ENCODE data around the gene UBE2G1.

UBE2G1 gene

GRCh38 chr17:4309897-4310296 is 56.6 kb downstream of the UBE2G1 start:
- DNase-seq (ENCODE audit: extremely low read depth in 1 of 2, low read depth in 1 of 2): no peak

- DNase-seq (ENCODE audit: extremely low read depth in 1 of 2, low read depth in 1 of 2): no peak
These were observed 59.1 kb downstream of the UBE2G1 start for GRCh38 chr17:4307179-4307930.

DNA sequence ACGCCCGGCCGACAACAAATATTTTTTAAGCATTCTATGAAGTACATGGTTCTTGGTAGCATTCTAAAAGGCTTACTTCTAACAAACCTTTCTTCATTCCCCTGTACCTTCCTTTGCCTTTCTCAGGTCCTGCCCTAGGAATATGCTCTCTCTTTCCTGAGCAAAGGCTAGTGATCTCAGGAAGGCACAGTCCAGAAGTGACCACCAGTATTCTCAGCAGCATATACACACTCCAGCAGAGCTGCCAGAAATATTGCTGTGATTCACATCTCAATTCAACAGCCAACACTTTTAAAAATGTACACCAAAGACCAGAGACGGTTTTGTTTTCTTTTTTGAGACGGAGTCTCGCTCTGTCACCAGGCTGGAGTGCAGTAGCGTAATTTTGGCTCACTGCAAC is 61.3 kb downstream of the UBE2G1 start:
- DNase-seq (ENCODE audit: extremely low read depth in 1 of 2, low read depth in 1 of 2): no peak

GRCh38 chr17:4304417-4305027 is 62.0 kb downstream of the UBE2G1 start:
- peak in 1 of 2 donors; percentile 11 for DNase-seq (ENCODE audit: extremely low read depth in 1 of 2, low read depth in 1 of 2)

DNA sequence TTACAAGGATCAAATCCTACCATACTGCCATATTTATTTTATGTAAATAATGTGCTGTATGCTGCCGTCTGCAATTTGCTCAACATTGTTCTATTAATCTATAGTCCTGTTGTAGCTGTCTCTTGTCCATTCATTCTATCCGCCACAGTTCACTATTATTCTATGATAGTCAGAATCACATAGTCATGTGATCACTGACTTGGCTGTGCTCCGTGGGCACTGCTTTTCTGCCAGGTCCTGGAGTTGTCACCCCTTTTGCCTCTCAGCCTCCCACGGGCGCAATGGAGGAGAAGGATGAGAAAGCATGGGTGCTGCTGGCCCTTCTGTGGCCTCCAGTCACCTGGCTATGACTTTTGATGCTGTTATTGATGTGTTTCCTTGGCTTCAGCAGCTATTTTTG is 65.4 kb downstream of the UBE2G1 start:
- DNase-seq (ENCODE audit: extremely low read depth in 1 of 2, low read depth in 1 of 2): no peak

DNA sequence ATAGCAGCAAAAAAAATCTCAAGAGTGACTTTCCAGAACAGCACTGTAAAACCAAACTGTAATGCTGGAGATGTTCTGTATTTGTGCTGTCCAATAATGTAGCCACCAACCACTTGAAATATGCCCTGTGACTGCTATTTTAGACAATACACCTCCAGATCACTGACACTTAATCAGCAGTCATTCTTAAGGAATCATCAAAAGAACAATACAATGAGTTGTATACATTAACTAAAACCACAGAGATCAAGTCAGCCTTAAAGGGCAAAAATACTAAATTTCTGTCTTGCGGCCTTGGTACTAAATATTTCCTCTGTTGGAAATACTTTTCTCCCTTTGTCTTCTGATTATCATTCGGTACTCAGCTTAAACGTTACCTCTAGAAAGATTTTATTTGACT is 69.1 kb downstream of the UBE2G1 start:
- DNase-seq (ENCODE audit: extremely low read depth in 1 of 2, low read depth in 1 of 2): no peak

DNA sequence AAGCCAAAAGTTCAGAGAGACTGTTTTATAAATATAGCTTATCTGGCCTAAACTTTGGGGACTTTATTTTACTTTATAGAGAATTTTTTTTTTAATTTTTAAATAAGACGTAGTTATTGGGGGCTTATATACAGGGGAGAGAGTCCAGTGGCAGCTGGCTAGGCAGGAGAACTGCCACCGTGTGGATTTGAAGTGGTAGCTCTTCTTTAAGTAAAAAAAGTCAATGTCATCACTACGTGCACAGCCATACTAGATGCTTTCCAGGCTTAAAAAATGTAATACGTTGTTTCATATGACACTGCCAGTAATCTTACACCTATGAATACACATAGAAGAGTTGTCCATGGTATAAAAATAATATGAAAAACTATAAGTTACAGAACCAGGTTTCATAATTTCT is 70.8 kb downstream of the UBE2G1 start:
- DNase-seq (ENCODE audit: extremely low read depth in 1 of 2, low read depth in 1 of 2): no peak

- DNase-seq (ENCODE audit: extremely low read depth in 1 of 2, low read depth in 1 of 2): no peak
These were observed 72.9 kb downstream of the UBE2G1 start for GRCh38 chr17:4293572-4293971.

- DNase-seq (ENCODE audit: extremely low read depth in 1 of 2, low read depth in 1 of 2): no peak
These were observed 78.8 kb downstream of the UBE2G1 start for GRCh38 chr17:4287710-4288109.

DNA sequence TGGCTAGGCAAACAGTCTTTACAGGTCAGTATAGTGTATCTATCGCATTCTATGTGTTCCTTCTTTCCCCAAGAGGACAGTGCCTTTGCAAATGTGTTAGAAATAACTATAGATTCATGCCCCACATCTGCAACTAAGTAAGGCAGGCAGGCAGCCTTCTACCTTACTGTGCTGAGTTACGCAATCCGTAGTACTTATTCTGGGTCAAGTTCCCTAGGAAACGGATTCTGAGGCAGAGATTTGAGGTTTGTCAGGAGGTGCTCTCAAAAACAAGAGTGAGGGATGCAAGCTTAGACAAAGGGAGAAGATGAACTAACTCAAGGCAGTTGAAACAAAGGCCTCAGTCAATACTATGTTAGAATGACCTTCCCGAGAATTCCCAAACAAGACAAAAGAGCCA is 90.0 kb downstream of the UBE2G1 start:
- no peak for DNase-seq (ENCODE audit: extremely low read depth in 1 of 2, low read depth in 1 of 2)

DNA sequence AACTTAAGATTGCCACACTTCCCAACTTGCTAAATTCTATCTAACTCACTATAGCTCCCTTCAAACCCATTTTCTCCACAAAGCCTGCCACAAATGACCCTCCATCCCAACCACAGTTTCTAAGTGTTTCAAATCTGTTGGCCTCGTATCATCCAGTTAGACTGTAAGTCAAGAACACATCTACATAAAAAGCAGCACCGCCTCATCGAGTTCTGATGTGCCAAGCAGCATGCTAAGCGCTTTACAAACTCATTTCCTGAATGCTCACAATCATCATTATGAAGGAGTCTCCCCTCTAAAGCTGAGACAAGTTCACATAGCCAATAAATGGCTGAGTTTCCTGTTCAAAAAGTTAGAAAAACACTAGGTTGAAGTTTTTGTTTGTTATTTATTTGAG is 93.5 kb downstream of the UBE2G1 start:
- DNase-seq (ENCODE audit: extremely low read depth in 1 of 2, low read depth in 1 of 2): no peak

GRCh38 chr17:4272213-4272971 is 94.1 kb downstream of the UBE2G1 start:
- DNase-seq (ENCODE audit: extremely low read depth in 1 of 2, low read depth in 1 of 2): no peak

GRCh38 chr17:4270736-4271135 is 95.7 kb downstream of the UBE2G1 start:
- DNase-seq (ENCODE audit: extremely low read depth in 1 of 2, low read depth in 1 of 2): no peak

DNA sequence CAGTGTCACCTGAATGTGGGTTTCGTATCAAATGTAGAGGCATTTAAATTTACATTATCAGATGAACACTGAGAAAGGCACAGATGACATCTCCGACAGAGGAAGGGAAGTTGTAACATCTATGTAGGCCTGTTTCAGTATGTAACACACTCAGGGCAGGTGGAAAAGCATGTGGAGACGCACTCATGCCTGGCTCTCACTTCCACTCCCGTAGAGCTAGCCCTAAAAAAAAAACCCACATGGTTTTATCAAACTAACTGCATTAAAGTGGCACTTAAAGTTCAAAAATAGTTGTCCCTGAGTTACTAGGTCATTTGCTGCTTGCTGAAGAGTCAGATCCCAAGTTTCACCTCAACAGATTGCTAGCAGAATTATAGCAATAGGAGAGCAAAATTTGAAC is 96.6 kb downstream of the UBE2G1 start:
- no peak for DNase-seq (ENCODE audit: extremely low read depth in 1 of 2, low read depth in 1 of 2)

DNA sequence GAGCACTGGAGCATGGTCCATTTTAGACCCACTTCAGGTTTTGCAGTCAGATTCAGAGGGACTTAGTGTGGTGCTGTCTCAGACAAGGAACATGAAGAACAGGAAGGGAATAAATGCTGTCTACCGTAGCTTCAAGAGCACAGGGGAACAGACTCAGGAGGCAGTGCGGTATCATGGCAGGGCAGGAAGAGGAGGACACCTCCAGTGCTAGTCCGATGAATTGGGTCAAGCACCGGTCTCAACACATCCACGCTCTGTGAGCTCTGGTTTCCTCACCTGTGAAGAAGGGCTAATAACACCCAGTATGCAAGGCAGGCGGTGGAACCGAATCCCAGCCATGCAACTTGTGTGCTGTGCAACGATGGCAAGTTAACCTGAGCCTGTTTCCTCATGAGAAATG is 99.1 kb downstream of the UBE2G1 start:
- DNase-seq (ENCODE audit: extremely low read depth in 1 of 2, low read depth in 1 of 2): no peak

- DNase-seq (ENCODE audit: extremely low read depth in 1 of 2, low read depth in 1 of 2): no peak
These were observed 99.9 kb downstream of the UBE2G1 start for GRCh38 chr17:4266550-4266949.

DNA sequence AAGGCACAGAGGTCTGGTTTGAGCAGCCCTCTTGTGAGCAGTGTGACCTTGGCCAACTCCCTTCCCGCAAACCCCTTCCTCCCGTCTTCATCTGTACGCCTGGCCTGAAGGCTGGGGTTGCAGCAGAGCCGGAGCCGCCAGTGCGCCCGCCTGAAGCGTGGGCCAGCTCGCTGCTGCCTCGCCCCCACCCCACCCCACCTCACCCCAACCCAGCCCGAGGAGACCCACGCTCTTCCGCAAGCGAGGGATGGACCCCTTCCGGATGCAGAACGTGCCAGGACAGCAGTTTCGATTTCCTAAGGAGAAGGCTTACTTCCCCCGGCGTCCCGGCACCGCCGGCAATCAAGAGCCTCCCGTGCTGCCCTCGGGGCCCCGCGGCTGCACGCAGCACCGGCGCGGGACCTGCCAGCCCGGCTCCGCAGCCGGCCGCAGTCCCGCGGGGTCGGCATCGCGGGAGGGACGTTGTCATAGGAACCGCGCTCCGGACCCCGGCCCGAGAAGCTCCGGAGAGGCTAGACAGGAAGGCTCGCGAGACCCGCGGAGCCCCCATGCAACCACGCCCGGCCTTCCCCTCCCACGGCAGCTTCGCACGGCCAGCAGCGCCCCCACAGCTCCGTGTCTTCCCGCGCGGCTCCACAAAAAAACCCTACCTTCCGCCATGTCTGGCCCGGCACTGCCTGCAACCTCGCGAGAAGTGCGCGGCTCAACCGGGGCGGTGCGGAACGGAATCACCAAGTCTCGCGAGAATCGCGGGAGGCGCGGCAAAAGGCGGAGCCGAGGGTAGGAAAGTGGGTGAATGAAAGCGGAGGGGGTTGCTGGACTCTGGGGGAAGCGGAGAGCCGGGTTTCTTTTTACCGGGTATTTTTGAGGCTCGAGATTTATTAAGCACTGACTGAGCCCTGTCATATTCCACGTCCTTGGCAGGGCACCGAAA is 102.9 kb downstream of the UBE2G1 start, which contains the start of gene ANKFY1:
ANKFY1 (minus strand) TSS at position 698 of the 934 bp plus-strand sequence; CDS start at position 660, 38 bp downstream.
- peak; percentile 92 to 96 for DNase-seq (ENCODE audit: extremely low read depth in 1 of 2, low read depth in 1 of 2)

DNA sequence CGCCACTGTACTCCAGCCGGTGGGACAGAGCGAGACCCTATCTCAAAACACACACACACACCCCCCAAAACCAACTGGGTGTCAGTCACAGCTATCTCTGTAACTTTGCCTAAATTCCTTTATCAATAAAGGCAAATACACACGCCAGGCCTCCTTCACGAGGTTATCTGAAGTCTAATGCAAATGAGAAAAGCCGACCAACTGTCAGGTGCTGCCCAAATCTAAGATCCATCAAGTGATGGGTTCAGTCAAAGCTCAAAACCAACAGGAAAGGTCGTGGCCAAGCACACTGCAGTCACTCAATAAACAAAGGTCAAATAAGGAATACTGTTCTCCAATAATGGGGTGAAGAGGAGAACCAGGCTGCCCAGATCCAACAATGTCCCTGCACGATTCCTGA is 103.8 kb downstream of the UBE2G1 start:
- no peak for DNase-seq (ENCODE audit: extremely low read depth in 1 of 2, low read depth in 1 of 2)

GRCh38 chr17:4261452-4261851 is 105.0 kb downstream of the UBE2G1 start:
- no peak for DNase-seq (ENCODE audit: extremely low read depth in 1 of 2, low read depth in 1 of 2)

DNA sequence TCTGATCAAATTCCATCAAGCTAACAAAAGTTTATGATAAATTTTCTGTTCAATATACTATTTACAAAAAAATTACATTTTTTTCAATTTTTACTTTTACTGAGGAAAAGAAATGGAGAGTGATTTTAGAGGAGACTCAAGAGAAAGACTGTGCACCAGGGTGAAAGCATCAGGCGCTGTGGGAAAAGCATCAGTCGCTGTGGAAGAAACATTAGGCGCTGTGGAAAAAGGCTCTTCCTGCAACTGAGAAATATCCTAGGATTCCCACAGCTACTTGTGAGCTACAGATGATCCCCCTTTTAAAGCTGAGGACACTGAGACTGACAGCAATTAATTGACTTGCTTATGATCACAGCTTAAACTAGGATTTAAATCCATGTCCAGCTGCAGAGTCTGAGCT is 107.6 kb downstream of the UBE2G1 start:
- DNase-seq (ENCODE audit: extremely low read depth in 1 of 2, low read depth in 1 of 2): no peak

GRCh38 chr17:4256952-4257351 is 109.5 kb downstream of the UBE2G1 start:
- DNase-seq (ENCODE audit: extremely low read depth in 1 of 2, low read depth in 1 of 2): peak in 1 of 2 donors; percentile 9

Measured in stimulated activated CD8-positive, alpha-beta memory T cell treated with anti-CD3 and anti-CD28 coated beads, Interleukin-7, amount 100 ng/mL, for 48 hours (primary cell).